ENCODE results near the gene FAM210A.

DNA sequence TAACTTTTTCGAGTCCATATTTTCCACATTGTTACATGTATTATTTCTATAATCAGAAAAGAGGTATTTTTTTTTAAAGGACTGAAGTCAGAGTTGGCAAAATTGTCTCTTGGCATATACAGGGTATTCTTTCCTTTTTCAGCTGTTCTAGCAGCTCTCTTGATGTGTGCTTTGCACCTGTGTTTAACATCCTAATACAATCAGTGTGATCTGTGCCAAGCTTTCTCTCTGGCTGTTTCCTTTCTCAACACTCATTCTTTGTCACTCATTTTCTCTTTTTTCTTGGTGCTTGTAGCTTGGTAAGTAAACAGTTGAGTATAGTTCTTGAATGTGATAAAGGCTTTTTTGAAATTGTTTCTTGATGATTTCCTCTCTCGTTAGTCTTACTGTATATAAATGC is 9.3 kb upstream of the FAM210A start:
- TF ChIP-seq, protein P1, sequence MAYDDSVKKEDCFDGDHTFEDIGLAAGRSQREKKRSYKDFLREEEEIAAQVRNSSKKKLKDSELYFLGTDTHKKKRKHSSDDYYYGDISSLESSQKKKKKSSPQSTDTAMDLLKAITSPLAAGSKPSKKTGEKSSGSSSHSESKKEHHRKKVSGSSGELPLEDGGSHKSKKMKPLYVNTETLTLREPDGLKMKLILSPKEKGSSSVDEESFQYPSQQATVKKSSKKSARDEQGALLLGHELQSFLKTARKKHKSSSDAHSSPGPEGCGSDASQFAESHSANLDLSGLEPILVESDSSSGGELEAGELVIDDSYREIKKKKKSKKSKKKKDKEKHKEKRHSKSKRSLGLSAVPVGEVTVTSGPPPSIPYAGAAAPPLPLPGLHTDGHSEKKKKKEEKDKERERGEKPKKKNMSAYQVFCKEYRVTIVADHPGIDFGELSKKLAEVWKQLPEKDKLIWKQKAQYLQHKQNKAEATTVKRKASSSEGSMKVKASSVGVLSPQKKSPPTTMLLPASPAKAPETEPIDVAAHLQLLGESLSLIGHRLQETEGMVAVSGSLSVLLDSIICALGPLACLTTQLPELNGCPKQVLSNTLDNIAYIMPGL (CRISPR knock-in tag; IDR thresholded peaks at IDR 0.05) = no peak
- TF ChIP-seq ZNF263 (CRISPR knock-in tag; IDR thresholded peaks at IDR 0.05; ENCODE audit: low read depth) (no peak), ZNF138 (CRISPR knock-in tag; conservative IDR thresholded peaks at IDR 0.05) (no peak), CTCF (IDR thresholded peaks at IDR 0.05) (no peak), NFYB (CRISPR knock-in tag; conservative IDR thresholded peaks at IDR 0.05; ENCODE audit: low read depth) (no peak)
